ENCODE results near the gene PPARGC1A.

Gene PPARGC1A

GRCh38 chr4:23770011-23770410, 119.8 kb downstream of the PPARGC1A start:
- no peak overlapping the region for H3K27ac ChIP-seq
- no peak for TF ChIP-seq ZFX (IDR thresholded peaks at IDR 0.05)
- TF ChIP-seq CTCF (conservative IDR thresholded peaks at IDR 0.05), result no peak

GRCh38 chr4:23769406-23769805, 120.4 kb downstream of the PPARGC1A start:
- TF ChIP-seq CTCF (conservative IDR thresholded peaks at IDR 0.05) (no peak), ZFX (IDR thresholded peaks at IDR 0.05) (no peak)
- H3K27ac ChIP-seq, result no peak overlapping the region

- no peak overlapping the region for H3K27ac ChIP-seq
- TF ChIP-seq ZFX (IDR thresholded peaks at IDR 0.05) (no peak), CTCF (conservative IDR thresholded peaks at IDR 0.05) (no peak)
Measured at GRCh38 chr4:23768541-23768940, 121.3 kb downstream of the PPARGC1A start.

- TF ChIP-seq ZFX (IDR thresholded peaks at IDR 0.05), result no peak
- no peak for TF ChIP-seq CTCF (conservative IDR thresholded peaks at IDR 0.05)
- no peak overlapping the region for H3K27ac ChIP-seq
Measured at GRCh38 chr4:23766344-23766743, 123.5 kb downstream of the PPARGC1A start.

GRCh38 chr4:23763559-23763958, 126.3 kb downstream of the PPARGC1A start:
- no peak overlapping the region for H3K27ac ChIP-seq
- no peak for TF ChIP-seq ZFX (IDR thresholded peaks at IDR 0.05)
- TF ChIP-seq CTCF (conservative IDR thresholded peaks at IDR 0.05), result no peak

- H3K27ac ChIP-seq, result no peak overlapping the region
- no peak for TF ChIP-seq CTCF (conservative IDR thresholded peaks at IDR 0.05)
- no peak for TF ChIP-seq ZFX (IDR thresholded peaks at IDR 0.05)
Measured at GRCh38 chr4:23762551-23762950, 127.3 kb downstream of the PPARGC1A start.

GRCh38 chr4:23759066-23759465, 130.8 kb downstream of the PPARGC1A start:
- H3K27ac ChIP-seq, result no peak overlapping the region
- no peak for TF ChIP-seq ZFX (IDR thresholded peaks at IDR 0.05)
- no peak for TF ChIP-seq CTCF (conservative IDR thresholded peaks at IDR 0.05)
